Endothelial cell (in vitro differentiated cells): ENCODE results near the gene RPAP2. TPM values are rescaled to one million over a fixed set of nuclear protein-coding genes. Genes with fewer than 3 reads are reported as not detected.

ENCODE experiments used
- DNase-seq: peaks from one replicate; pipeline ENCODE4 v3.0.0; 2021; ENCODE audit warnings: low spot score
- H3K27ac Mint-ChIP-seq: one replicate; pipeline ENCODE4 v1.8.0; 2021; ENCODE audit warnings: mixed read lengths, inconsistent platforms; ENCODE audit not compliant: unreplicated experiment
- H3K27me3 Mint-ChIP-seq: one replicate; pipeline ENCODE4 v1.8.0; 2021; ENCODE audit warnings: mild to moderate bottlenecking, moderate library complexity, mixed read lengths, inconsistent platforms; ENCODE audit not compliant: unreplicated experiment
- H3K36me3 Mint-ChIP-seq: one replicate; pipeline ENCODE4 v1.8.0; 2021; ENCODE audit warnings: mild to moderate bottlenecking, low read depth, mixed read lengths, inconsistent platforms; ENCODE audit not compliant: unreplicated experiment
- H3K4me1 Mint-ChIP-seq: one replicate; pipeline ENCODE4 v1.8.0; 2021; ENCODE audit warnings: mild to moderate bottlenecking, mixed read lengths, inconsistent platforms; ENCODE audit not compliant: unreplicated experiment
- H3K4me3 Mint-ChIP-seq: one replicate; pipeline ENCODE4 v1.8.0; 2021; ENCODE audit warnings: mild to moderate bottlenecking, mixed read lengths, inconsistent platforms; ENCODE audit not compliant: unreplicated experiment
- H3K9me3 Mint-ChIP-seq: one replicate; pipeline ENCODE4 v1.8.0; 2021; ENCODE audit warnings: mixed read lengths, inconsistent platforms; ENCODE audit not compliant: unreplicated experiment
- total RNA-seq: library from RNA; stranded (reverse); fragmentation: NEBNext Ultra II Directional; extraction: Animal tissue kit (Norgen Biotek cat#: 25700); gene quantifications from one replicate; pipeline ENCODE4 v1.2.1, GENCODE V29; 2021; ENCODE audit not compliant: unreplicated experiment
- TF ChIP-seq, protein P1 (sequence below): fragments of 200-600 bp; sonication (generic); IDR thresholded peaks from one replicate; pipeline ENCODE4 v1.5.0; 2021; ENCODE audit warnings: antibody characterized with exemption; ENCODE audit not compliant: unreplicated experiment

The RPAP2 gene
- total RNA-seq, 1 donor from 2014 or later, result 30.0 TPM

DNA sequence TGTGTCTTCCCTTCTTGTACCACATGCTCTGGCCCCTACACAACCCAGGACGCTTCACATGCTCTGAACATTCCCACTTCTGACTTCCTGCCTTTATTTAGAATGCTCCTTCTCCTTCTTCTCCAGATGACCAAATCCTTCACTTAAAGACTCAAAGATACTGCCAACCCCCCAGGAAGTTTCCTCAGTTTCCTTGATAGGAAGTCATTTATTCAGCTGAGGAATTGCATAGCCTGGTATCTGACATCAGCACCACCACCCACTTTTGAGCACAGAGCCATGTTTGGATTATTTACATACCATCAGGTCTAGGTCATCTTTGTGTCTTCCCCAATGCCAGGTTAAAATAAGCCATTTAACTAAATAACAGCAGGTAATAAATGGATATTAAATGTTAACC is 145.5 kb downstream of the RPAP2 start:
- Mint-ChIP-seq H3K4me3 (no peak overlapping the region), H3K36me3 (no peaks in the 10 kb centered on the region), H3K27ac (peak overlapping the region; percentile 0), H3K9me3 (no peaks in the 10 kb centered on the region), H3K4me1 (peaks cover 13% of the 10 kb centered on the region), H3K27me3 (no peaks in the 10 kb centered on the region)
- no peak for DNase-seq
- TF ChIP-seq, protein P1, sequence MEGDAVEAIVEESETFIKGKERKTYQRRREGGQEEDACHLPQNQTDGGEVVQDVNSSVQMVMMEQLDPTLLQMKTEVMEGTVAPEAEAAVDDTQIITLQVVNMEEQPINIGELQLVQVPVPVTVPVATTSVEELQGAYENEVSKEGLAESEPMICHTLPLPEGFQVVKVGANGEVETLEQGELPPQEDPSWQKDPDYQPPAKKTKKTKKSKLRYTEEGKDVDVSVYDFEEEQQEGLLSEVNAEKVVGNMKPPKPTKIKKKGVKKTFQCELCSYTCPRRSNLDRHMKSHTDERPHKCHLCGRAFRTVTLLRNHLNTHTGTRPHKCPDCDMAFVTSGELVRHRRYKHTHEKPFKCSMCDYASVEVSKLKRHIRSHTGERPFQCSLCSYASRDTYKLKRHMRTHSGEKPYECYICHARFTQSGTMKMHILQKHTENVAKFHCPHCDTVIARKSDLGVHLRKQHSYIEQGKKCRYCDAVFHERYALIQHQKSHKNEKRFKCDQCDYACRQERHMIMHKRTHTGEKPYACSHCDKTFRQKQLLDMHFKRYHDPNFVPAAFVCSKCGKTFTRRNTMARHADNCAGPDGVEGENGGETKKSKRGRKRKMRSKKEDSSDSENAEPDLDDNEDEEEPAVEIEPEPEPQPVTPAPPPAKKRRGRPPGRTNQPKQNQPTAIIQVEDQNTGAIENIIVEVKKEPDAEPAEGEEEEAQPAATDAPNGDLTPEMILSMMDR, result no peak

DNA sequence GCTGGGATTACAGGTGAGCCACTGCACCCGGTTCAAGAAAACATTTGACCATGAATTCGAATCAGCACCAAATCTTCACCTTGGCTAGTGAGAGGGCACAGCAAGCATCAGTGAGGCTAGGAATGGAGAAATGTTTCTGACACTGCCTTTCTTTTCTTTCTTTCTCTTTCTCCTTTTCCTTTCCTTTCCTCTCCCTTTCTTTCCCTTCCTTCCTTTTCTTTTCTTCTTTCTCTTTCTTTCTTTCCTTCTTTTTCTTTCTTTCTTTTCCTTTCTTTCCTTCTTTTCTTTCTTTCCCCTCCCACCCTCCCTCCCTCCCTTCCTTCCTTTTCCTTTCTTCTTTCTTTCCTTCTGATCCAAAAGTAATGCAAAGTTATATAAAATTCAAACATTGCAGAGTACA is 147.0 kb downstream of the RPAP2 start:
- H3K36me3 Mint-ChIP-seq, result no peaks in the 10 kb centered on the region
- H3K9me3 Mint-ChIP-seq, result no peaks in the 10 kb centered on the region
- no peak overlapping the region for H3K27ac Mint-ChIP-seq
- TF ChIP-seq, protein P1, result no peak
- H3K27me3 Mint-ChIP-seq, result no peaks in the 10 kb centered on the region
- no peak overlapping the region for H3K4me3 Mint-ChIP-seq
- no peak for DNase-seq
- peaks cover 13% of the 10 kb centered on the region for H3K4me1 Mint-ChIP-seq

DNA sequence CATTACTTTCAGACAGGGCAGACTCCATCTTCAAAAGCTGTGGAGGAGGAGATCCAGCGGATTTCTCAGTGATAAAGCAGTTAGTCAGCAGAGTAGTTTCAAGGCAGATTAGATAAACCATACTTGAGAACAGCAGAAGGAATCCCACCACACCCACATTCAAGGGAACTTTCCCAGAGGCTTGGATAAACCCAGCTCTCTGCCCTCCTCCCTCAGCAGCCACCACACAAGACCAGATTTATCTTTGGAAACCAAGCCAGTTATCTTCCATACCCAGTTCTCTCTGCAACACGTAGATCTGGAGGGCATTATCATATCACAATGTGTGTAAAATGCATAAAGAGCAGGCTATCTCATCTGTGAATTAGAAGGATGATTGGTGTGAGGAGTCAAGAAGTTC is 147.7 kb downstream of the RPAP2 start:
- H3K36me3 Mint-ChIP-seq, result no peaks in the 10 kb centered on the region
- H3K9me3 Mint-ChIP-seq, result no peaks in the 10 kb centered on the region
- H3K4me1 Mint-ChIP-seq, result peaks cover 13% of the 10 kb centered on the region
- H3K27me3 Mint-ChIP-seq, result no peaks in the 10 kb centered on the region
- H3K27ac Mint-ChIP-seq, result no peak overlapping the region
- DNase-seq, result no peak
- TF ChIP-seq, protein P1, result no peak
- H3K4me3 Mint-ChIP-seq, result no peak overlapping the region

DNA sequence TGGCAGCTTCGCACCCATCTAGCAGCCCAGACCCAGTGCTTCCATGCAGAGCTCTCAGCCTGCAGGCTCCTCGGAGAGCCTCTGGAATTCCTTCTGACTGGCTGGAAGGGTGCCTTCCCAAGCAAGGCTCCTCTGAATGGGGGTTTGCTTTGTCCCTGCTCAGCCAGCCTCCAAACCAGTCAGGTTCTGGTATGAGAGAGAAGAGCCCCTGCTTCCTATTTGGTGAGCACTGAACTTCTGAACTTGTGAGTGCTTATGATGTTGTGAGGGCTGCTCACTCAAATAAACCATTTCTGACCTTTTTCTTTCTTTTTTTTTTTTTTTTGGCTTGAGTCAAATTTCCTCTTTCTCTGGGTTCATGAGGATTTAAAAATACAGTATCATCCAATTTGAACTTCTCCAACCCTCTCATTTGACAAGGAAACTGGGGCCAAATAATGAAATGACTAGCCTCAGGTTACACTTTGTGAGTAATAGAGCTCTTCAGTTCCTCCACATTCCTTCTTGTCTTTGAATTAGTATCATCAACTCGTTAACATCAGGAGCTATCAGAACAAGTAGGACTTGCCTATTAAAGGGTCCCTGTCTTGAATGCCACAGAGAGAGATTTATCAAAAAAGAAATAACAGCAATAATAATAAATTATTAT is 148.3 kb downstream of the RPAP2 start:
- TF ChIP-seq, protein P1, result no peak
- Mint-ChIP-seq H3K4me1 (peaks cover 13% of the 10 kb centered on the region), H3K4me3 (no peak overlapping the region), H3K27ac (no peak overlapping the region), H3K27me3 (no peaks in the 10 kb centered on the region), H3K36me3 (no peaks in the 10 kb centered on the region), H3K9me3 (no peaks in the 10 kb centered on the region)
- DNase-seq, result no peak

DNA sequence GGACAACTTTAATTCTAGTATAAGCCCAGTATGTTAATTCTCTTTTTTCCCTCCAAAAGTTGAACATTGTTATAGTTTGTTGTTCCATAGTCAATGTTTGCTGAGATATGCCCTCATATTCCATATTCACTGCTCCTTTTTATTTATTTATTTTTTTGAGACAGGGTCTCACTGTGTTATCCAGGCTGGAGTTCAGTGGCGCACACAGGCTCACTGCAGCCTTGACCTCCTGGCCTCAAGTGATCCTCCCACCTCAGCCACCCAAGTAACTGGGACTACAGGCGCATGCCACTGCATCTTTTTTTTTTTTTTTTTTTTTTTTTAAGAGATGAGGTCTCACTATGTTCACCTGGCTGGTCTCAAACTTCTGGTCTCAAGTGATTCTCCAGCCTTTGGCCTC is 149.1 kb downstream of the RPAP2 start:
- H3K27ac Mint-ChIP-seq, result no peak overlapping the region
- no peak for DNase-seq
- no peaks in the 10 kb centered on the region for H3K36me3 Mint-ChIP-seq
- H3K4me3 Mint-ChIP-seq, result no peak overlapping the region
- TF ChIP-seq, protein P1, result no peak
- H3K4me1 Mint-ChIP-seq, result peaks cover 13% of the 10 kb centered on the region
- H3K27me3 Mint-ChIP-seq, result no peaks in the 10 kb centered on the region
- no peaks in the 10 kb centered on the region for H3K9me3 Mint-ChIP-seq

Other genes starting within 250 kb of the RPAP2 start
- gene SETSIP, start 223.6 kb upstream of the RPAP2 start, total RNA-seq, result 0.31 TPM
- gene BTBD8, start 218.7 kb upstream of the RPAP2 start, total RNA-seq, result 4.0 TPM
- gene C1orf146, start 81.1 kb upstream of the RPAP2 start, total RNA-seq, result not detected
- gene GLMN, start 72 bp upstream of the RPAP2 start, total RNA-seq, result 14.9 TPM
- 0.26 TPM for gene GFI1, start 187.9 kb downstream of the RPAP2 start, total RNA-seq